Mononuclear cell (primary cell): ENCODE results near the gene HDAC2. TPM values are rescaled to one million over a fixed set of nuclear protein-coding genes. Genes with fewer than 3 reads are reported as not detected.
A peak's percentile ranks its signal among the peaks of the same experiment; 100 is the strongest.
"Not testable (repeated sequence)": the region's sequence is repeated elsewhere in the genome, so short reads cannot be mapped to it uniquely, and the experiment has no call there.

Experiments
- H3K27me3 ChIP-seq: 2 replicates; pipeline ENCODE4 v1.6.0; 2011; ENCODE audit warnings: low read length, control low read depth; ENCODE audit not compliant: insufficient read depth
- H3K4me1 ChIP-seq: 2 replicates; pipeline ENCODE4 v1.5.1; 2011; ENCODE audit warnings: mild to moderate bottlenecking, low read length, control low read depth; ENCODE audit not compliant: insufficient read depth
- H3K4me3 ChIP-seq: 2 replicates; pipeline ENCODE4 v1.5.1; 2011; ENCODE audit warnings: mild to moderate bottlenecking, low read length, moderate library complexity
- H3K9me3 ChIP-seq: 2 replicates; pipeline ENCODE4 v1.5.1; 2011; ENCODE audit warnings: low read depth, mild to moderate bottlenecking, control low read depth, low read length
- total RNA-seq: library from RNA; depleted of rRNA; stranded (reverse); fragments of >200 nt; gene quantifications from one replicate; pipeline ENCODE4 v1.2.3, GENCODE V29; 2012

Gene HDAC2
- total RNA-seq, 1 donor: 33.6 TPM

DNA sequence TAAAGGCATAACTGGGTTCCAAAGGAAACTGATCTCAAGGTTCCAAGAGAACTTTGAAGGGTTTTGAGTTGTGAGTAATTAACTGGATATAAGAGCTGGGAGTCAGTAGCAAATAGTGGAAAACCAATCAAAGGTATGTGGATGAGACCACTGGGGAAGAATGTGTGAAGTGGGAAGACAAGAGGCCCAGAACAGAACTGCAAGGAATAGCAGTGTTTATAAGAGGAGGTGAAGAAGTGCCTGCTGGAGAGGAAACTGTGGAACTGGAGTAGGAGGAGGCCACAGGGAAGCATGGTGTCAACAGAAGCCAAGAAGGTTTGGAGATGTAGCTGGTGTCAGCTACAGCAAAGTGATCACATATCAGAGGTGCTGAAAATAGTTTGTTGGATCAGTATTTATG, 18.7 kb upstream of the HDAC2 start:
- H3K9me3 ChIP-seq: no peaks in the 10 kb centered on the region
- no peaks in the 10 kb centered on the region for H3K27me3 ChIP-seq
- H3K4me1 ChIP-seq: no peaks in the 10 kb centered on the region
- no peak overlapping the region for H3K4me3 ChIP-seq

DNA sequence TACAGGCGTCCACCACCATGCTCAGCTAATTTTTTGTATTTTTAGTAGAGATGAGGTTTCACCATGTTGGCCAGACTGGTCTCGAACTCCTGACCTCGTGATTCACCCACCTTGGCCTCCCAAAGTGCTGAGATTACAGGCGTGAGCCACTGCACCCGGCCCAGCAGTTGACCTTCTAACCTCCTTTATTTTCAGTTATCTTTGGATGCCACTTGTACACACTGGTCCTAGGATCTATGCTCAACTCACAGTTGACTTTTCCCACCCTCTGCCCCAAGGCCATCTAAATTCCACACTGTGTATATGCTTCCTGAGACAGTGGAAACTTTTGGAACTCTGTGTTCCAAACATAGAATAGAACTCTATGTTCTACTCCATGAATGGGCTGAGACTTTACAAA, 11.7 kb upstream of the HDAC2 start:
- H3K4me3 ChIP-seq, H3K9me3 ChIP-seq, H3K27me3 ChIP-seq: not testable (repeated sequence)
- H3K4me1 ChIP-seq: peaks cover 12% of the 10 kb centered on the region

DNA sequence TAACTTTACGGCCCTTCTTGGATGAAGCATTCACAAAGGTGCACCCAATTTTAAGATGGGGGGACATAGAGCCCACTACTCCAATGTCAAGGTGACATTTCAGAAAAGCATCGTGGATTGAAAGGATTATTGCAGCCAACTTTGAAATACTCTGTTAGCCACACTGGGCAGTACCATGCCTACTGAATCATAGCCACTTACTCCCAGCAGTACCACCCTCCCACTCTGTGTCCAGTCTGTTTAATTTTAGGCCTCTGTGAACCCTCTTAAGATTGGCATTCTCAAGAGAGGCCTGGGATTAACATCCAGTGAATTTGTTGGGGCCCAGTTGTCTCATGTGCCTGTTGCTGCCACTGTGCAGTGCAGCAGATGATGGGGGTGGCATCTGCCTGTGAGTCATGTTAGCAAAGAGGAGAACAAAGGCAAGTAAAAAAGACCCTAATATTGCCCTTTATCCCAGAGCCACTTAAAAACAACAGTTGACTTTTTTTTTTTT, 11.2 kb upstream of the HDAC2 start:
- peaks cover 12% of the 10 kb centered on the region for H3K4me1 ChIP-seq
- no peak overlapping the region for H3K4me3 ChIP-seq
- no peaks in the 10 kb centered on the region for H3K9me3 ChIP-seq
- no peaks in the 10 kb centered on the region for H3K27me3 ChIP-seq

DNA sequence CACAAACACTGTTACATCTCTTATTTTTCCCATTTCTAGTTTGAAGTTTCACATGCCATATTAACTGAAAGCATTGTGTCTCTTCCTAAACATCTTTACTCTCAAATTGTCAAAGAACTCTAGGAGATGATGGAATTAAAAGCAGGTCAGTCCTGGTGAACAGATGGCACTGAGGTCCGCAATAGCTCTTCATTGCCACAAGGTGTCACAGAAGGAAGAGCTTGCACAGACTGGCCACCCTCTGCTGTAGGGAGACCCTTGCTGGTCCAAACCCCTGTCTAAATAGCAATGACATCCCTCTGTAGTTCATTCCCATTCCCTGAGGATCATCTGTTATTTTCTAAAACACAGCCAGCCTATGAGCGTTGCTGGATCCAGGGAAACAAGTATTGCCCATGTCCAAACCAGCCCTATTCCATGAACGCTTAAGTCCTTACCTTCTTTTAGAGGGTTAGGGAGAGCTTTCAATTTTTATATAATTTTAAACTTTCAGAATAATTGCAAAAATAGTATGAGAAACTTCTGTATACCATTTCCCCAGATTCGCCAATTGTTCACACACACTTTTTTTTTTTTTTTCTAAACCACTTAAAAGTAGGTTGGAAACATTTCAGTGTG, 10.1 kb upstream of the HDAC2 start:
- Histone ChIP-seq H3K9me3 (no peaks in the 10 kb centered on the region), H3K4me1 (peaks cover 12% of the 10 kb centered on the region), H3K27me3 (no peaks in the 10 kb centered on the region), H3K4me3 (no peak overlapping the region)

DNA sequence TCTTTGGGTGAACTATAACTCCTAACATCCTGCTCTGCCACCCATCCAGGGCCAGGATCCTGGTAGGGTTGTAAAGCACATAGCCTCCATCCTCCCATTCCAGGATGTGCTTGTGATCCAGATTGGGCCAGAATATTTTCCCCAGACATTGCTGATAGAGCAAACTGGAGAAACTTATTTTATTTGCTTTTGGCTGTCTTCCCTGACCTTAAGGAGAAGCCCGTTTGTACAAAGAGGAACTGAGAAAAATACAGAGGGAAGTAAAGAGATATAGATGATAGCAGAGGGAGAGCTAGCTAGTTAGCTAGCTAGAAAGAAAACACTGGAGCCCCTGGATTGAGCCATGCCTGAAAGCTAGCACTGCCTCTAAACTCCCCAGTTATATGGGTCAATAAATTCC, 9.0 kb upstream of the HDAC2 start:
- Histone ChIP-seq H3K27me3 (no peaks in the 10 kb centered on the region), H3K9me3 (no peaks in the 10 kb centered on the region), H3K4me1 (peaks cover 12% of the 10 kb centered on the region), H3K4me3 (no peak overlapping the region)

DNA sequence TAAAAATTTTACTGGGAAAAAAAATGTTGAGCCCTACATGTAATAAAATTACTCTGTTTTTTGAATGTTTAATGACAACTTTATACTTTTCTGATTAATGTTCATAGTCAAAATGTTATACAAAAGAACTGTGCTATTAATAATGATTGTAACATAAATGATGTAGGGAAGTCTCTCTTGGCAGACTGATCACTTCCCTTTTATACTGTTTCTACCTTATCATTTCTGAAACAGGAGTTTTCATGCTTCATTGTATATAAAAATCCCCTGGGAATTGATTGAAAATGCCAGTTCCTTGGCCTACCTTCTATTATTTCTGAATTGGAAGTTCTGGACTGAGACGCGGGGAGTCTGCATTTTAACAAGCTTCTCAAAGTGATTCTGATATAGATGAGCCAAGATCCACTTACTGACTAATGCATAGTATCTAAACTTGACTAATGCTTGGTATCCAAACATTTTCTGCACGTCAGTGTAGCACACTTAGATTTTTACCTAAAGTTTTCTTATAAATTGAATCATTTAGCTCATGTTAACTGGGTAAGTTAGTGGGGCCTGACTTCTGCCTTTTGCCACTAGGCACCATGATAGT, 7.2 kb upstream of the HDAC2 start:
- Histone ChIP-seq H3K4me3 (no peak overlapping the region), H3K4me1 (peaks cover 12% of the 10 kb centered on the region), H3K27me3 (no peaks in the 10 kb centered on the region), H3K9me3 (no peaks in the 10 kb centered on the region)

DNA sequence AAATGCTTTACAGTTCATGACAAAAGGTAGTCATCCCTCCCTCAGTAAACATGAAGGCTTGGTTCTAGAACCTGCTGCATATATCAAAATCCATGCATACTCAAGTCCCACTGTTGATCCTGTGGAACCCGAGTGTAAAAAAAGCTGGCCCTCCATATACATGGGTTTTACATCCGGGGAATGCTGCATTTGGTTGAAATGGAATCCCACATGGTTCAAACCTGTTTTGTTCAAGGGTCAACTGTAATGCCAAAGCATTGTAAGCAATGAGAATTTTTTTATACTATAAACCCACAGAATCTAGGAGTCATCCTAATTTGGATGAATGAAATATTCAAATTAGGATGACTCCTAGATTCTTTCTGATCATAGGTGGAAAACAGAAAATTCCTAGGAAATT, 5.9 kb upstream of the HDAC2 start:
- H3K27me3 ChIP-seq: no peaks in the 10 kb centered on the region
- H3K4me1 ChIP-seq: peaks cover 15% of the 10 kb centered on the region
- H3K9me3 ChIP-seq: no peaks in the 10 kb centered on the region
- no peak overlapping the region for H3K4me3 ChIP-seq

DNA sequence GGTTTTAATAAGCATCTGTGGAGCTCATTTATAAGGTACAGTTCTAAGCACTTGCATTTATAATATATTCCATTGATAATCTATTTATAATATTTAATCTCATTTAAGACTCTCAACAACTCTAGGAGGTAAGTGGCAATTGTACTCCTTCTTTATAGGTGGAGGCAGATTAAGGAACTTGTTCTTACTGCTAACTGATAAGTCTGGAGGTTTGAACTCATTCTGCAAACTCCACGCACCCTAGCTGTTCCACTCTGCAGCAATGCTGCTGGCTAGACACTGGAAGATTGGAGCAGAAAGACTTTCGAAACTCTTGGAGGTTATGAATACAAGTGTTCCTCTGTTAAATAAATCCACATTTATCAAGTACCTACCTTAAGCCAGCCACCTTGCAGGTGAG, 793 bp upstream of the HDAC2 start:
- H3K4me3 ChIP-seq: peak overlapping the region; percentile 73
- H3K27me3 ChIP-seq: no peaks in the 10 kb centered on the region
- H3K4me1 ChIP-seq: peaks cover 20% of the 10 kb centered on the region
- H3K9me3 ChIP-seq: no peaks in the 10 kb centered on the region

DNA sequence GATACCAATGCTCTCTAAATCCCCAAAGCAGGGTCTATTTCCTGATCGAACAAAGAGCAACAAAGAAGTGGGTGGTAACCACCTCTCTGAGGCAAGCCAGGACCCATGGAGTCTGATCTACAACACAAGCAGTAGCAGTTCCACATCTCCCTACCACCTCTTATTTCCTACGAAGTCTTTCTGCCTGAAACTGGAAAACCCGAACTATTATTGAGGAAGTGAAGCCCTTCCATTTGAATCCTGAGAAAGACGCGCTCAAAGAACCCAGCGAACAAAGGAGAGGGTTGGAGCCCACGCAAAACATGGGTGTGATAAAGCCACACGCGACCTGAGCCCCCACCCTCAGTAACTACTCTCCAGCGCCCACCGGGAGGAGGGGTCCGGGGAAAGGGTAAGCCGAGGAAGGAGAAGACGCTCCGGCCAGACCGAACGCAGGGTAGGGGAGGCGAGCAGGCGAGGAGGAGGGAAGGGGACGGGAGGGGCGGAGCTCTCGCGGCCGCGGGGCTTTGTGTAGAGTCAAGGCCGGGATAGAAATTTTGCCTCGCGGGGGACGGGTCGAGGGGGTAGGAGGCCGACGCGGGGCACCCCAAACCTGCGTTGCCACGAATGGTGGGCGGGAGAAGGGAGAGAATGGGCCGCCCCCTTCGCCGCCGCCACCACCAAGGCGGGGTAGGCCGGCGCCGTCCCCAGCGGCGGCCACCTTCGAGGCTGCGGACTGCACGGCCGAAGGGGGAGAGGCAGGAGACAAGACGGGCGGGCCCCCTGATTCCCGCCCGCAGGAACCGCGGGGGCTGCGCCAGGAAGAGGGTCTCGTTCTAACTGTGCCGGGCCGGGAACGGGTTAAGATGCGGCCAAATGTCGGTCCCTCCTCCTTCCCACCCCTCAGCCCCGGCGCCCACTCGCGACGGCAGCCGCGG, 802 bp downstream of the HDAC2 start:
- Histone ChIP-seq H3K9me3 (no peaks in the 10 kb centered on the region), H3K4me1 (peaks cover 20% of the 10 kb centered on the region), H3K27me3 (no peaks in the 10 kb centered on the region), H3K4me3 (peak overlapping the region; percentile 73)

DNA sequence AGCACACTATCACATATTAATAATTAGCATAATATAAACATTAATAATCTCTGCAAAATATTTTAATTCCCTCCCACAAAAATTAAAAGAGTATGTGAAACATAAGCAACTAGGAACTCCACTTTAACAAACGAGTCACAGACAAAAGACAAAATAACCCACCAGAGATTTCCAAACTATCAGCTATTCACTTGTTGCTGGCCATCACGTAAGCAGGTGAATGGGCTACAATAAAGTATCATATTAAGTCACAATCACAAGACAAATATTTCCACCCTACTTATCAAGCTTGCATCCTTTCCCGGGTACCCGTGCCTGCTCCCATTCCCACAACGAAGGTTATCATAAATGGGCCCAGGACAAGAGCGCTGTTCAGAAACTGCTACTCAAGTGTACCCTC, 2.5 kb downstream of the HDAC2 start:
- Histone ChIP-seq H3K4me1 (peaks cover 20% of the 10 kb centered on the region), H3K27me3 (no peaks in the 10 kb centered on the region), H3K9me3 (no peaks in the 10 kb centered on the region), H3K4me3 (no peak overlapping the region)

DNA sequence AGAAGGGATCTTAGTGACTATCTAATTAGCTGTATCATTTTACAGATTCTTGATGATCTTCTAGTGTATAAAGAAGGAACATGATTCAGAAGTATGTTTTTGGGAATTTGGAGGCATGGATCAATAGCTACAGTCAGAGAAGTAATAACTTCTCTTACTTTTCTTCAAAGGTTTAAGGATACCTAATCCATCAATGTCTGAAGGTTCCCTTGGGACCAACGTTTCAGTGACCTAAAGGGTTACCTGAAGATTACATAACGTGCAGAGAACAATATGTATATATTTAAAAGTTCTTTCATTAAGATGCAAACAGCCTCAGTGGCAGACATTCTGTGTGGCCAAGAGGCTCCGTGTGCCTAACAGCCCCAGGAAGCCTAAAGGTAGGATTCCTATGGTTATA, 3.2 kb downstream of the HDAC2 start:
- Histone ChIP-seq H3K27me3 (no peaks in the 10 kb centered on the region), H3K4me1 (peaks cover 20% of the 10 kb centered on the region), H3K4me3 (no peak overlapping the region), H3K9me3 (no peaks in the 10 kb centered on the region)

DNA sequence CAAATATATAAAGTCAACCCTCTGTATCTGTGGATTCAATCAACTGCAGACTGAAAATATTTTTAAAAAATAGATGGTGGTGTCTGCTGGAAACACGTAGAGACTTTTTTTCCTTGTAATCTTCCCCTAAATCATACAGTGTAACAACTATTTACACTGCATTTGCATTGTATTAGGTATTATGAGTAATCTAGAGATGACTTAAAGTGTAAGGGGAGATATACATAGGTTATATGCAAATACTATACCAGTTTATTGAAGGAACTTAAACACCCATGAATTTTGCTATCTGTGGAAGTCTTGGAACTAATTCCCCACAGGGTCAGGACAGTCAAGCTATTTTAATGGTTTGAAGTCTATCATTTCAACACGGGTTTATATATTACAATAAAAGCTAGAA, 10.2 kb downstream of the HDAC2 start:
- Histone ChIP-seq H3K27me3 (no peaks in the 10 kb centered on the region), H3K4me1 (no peaks in the 10 kb centered on the region), H3K9me3 (no peaks in the 10 kb centered on the region), H3K4me3 (no peak overlapping the region)

DNA sequence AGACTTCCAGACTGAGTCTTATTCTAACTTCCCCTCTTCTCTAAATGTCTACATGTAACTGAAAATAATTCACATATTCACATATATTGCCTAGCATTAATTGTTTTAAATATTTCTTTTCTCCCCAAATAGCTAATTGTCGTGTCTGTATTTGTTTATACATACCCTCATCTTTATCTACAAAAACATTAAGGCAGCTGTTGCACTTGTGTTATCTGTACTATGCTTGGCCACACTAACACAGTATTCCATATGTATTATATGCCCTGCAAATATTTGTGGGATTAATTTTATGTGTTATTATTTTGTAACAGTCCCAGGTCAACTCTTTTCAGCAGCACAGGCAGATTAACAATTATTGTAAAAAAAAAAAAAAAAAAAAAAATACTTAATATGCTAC, 11.7 kb downstream of the HDAC2 start:
- no peaks in the 10 kb centered on the region for H3K27me3 ChIP-seq
- no peaks in the 10 kb centered on the region for H3K4me1 ChIP-seq
- H3K9me3 ChIP-seq: no peaks in the 10 kb centered on the region
- H3K4me3 ChIP-seq: no peak overlapping the region

DNA sequence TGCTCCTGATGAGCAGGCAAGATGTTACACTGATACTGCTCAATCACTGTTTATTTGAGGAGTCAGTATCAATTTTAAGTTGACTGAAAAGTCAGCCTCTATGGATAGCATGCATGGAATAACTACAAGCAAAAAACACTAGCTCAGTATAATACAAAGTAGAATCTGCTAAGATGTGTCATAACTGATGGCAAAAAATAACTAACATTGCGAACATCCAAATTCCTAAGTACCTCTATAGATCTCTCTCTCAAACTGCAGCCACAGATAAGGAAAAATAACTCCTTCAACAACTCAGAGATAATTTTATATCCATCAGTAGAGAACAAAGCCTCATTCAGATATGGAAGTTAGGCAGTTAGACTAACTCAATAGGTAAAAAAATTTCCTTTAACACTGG, 16.3 kb downstream of the HDAC2 start:
- Histone ChIP-seq H3K4me3 (no peak overlapping the region), H3K27me3 (no peaks in the 10 kb centered on the region), H3K4me1 (no peaks in the 10 kb centered on the region), H3K9me3 (no peaks in the 10 kb centered on the region)

DNA sequence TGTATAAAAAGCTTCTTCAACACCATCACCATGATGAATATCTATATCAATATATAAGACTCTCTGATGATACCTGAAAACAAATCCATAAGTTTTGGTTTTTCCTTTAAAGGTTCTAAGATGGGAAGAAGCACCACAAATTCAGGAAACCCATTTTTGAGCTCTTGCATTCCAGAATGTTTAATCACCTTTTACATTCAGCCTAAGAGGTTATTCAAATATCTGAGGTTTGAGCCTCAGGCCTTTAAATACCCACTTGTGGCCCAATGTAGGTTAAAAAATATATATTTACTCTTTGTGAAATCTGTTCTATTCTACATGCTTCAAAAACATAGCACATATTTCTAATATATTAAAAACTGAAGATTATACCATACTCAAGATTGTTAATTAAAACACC, 17.6 kb downstream of the HDAC2 start:
- no peaks in the 10 kb centered on the region for H3K9me3 ChIP-seq
- H3K4me3 ChIP-seq: no peak overlapping the region
- no peaks in the 10 kb centered on the region for H3K27me3 ChIP-seq
- no peaks in the 10 kb centered on the region for H3K4me1 ChIP-seq
